NT2/D1 (cell line): Measurements from ENCODE around the gene ERICH3.

Experiments
- SUZ12 ChIP-seq: IDR thresholded peaks from 2 replicates; pipeline ENCODE4 v1.6.1; 2011; ENCODE audit not compliant: insufficient read length, insufficient read depth; ENCODE audit errors: extremely low read depth
- YY1 ChIP-seq: IDR thresholded peaks from 2 replicates; pipeline ENCODE4 v1.6.1; 2011; ENCODE audit not compliant: insufficient read length, insufficient read depth
- ZNF274 ChIP-seq: IDR thresholded peaks from 2 replicates; pipeline ENCODE4 v1.6.1; 2011; ENCODE audit warnings: mild to moderate bottlenecking, low read depth, low read length

GRCh38 chr1:74699331-74699730 is 25.7 kb upstream of the ERICH3 start:
- TF ChIP-seq YY1 (no peak), SUZ12 (no peak), ZNF274 (no peak)
